Smooth muscle cell (in vitro differentiated cells): ENCODE measurements around the gene CNTN5. TPM values are rescaled to one million over a fixed set of nuclear protein-coding genes. Genes with fewer than 3 reads are reported as not detected.

Experiments
- DNase-seq: peaks from one replicate; lab custom pipeline; 2025; ENCODE audit not compliant: unreplicated experiment; lab: John Stamatoyannopoulos, UW
- H2AFZ ChIP-seq: fragments of 200-600 bp; sonication (generic); 2 replicates; pipeline ENCODE4 v1.6.0; 2016; ENCODE audit warnings: antibody characterized with exemption, low read depth, mild to moderate bottlenecking
- H3F3A ChIP-seq: fragments of 200-600 bp; sonication (generic); 2 replicates; pipeline ENCODE4 v1.6.0; 2017; ENCODE audit warnings: antibody characterized with exemption, low read depth
- H3K27ac ChIP-seq: fragments of 200-600 bp; sonication (generic); 2 replicates; pipeline ENCODE4 v1.5.1; 2016; ENCODE audit warnings: low read depth, mild to moderate bottlenecking
- H3K27me3 ChIP-seq: fragments of 200-600 bp; sonication (generic); 2 replicates; pipeline ENCODE4 v1.6.1; 2016; ENCODE audit warnings: low read depth, mild to moderate bottlenecking
- H3K36me3 ChIP-seq: fragments of 200-600 bp; sonication (generic); 2 replicates; pipeline ENCODE4 v1.5.1; 2016; ENCODE audit warnings: low read depth
- H3K4me1 ChIP-seq: fragments of 200-600 bp; sonication (generic); 2 replicates; pipeline ENCODE4 v1.5.1; 2016; ENCODE audit warnings: low read depth
- H3K4me2 ChIP-seq: fragments of 200-600 bp; sonication (generic); 2 replicates; pipeline ENCODE4 v1.6.0; 2016; ENCODE audit warnings: mild to moderate bottlenecking
- H3K4me3 ChIP-seq: fragments of 200-600 bp; sonication (generic); 2 replicates; pipeline ENCODE4 v1.5.1; 2016; ENCODE audit warnings: mild to moderate bottlenecking
- H3K79me2 ChIP-seq: fragments of 200-600 bp; sonication (generic); 2 replicates; pipeline ENCODE4 v1.6.0; 2016; ENCODE audit warnings: low read depth, mild to moderate bottlenecking
- H3K9ac ChIP-seq: fragments of 200-600 bp; sonication (generic); 2 replicates; pipeline ENCODE4 v1.6.0; 2016; ENCODE audit warnings: low read depth
- H3K9me3 ChIP-seq: fragments of 200-600 bp; sonication (generic); replicated peaks from 2 replicates; pipeline ENCODE4 v1.5.1; 2016; ENCODE audit warnings: low read depth
- H4K20me1 ChIP-seq: fragments of 200-600 bp; sonication (generic); 2 replicates; pipeline ENCODE4 v1.6.0; 2016; ENCODE audit warnings: low read depth
- CTCF ChIP-seq: fragments of 200-600 bp; sonication (generic); IDR thresholded peaks from 2 replicates; pipeline ENCODE4 v1.5.1; 2017; ENCODE audit warnings: borderline replicate concordance, mild to moderate bottlenecking, antibody characterized with exemption; ENCODE audit not compliant: insufficient read depth, poor library complexity, severe bottlenecking
- WGBS: methylation state at CpG from one replicate; pipeline ENCODE4 v1.1.7; 2016; ENCODE audit warnings: low lambda C conversion rate; 5-methylcytosine and 5-hydroxymethylcytosine counted together
- polyA plus RNA-seq: library from polyadenylated mRNA; unstranded; fragments of >200 nt; fragmentation: Nextera tagmentation; extraction: Ambion mirVana; gene quantifications from 2 replicates; pipeline ENCODE4 v1.2.1, GENCODE V29; 2016
- total RNA-seq: library from RNA; depleted of rRNA; stranded (reverse); fragments of >200 nt; gene quantifications from 2 replicates; pipeline ENCODE4 v1.2.3, GENCODE V29; 2014

CNTN5 gene
- total and polyA plus RNA-seq, 2 experiments from 2014 or later = 0.97 to 3.1 TPM

- Histone ChIP-seq H3K9ac (no peak overlapping the region), H3K4me2 (no peak overlapping the region), H3K27ac (no peak overlapping the region), H3K4me3 (no peak overlapping the region), H3K4me1 (no peaks in the 10 kb centered on the region), H3K36me3 (no peaks in the 10 kb centered on the region), H2AFZ (no peak overlapping the region), H3K9me3 (peaks cover 4% of the 10 kb centered on the region), H3K27me3 (no peaks in the 10 kb centered on the region), H4K20me1 (no peaks in the 10 kb centered on the region), H3F3A (no peaks in the 10 kb centered on the region), H3K79me2 (no peaks in the 10 kb centered on the region)
- DNase-seq = no peak
- WGBS = 92% methylated on average over 2 of the region's 2 CpGs
- TF ChIP-seq CTCF = no peak
Observed at GRCh38 chr11:99241066-99241465, 220.3 kb downstream of the CNTN5 start.

- TF ChIP-seq CTCF = no peak
- H3K27ac ChIP-seq = no peak overlapping the region
- DNase-seq = no peak
- no peaks in the 10 kb centered on the region for H4K20me1 ChIP-seq
- no peak overlapping the region for H3K9ac ChIP-seq
- H3K27me3 ChIP-seq = no peaks in the 10 kb centered on the region
- peaks cover 4% of the 10 kb centered on the region for H3K9me3 ChIP-seq
- H3K4me2 ChIP-seq = no peak overlapping the region
- H3K79me2 ChIP-seq = no peaks in the 10 kb centered on the region
- no peaks in the 10 kb centered on the region for H3F3A ChIP-seq
- no peak overlapping the region for H2AFZ ChIP-seq
- H3K36me3 ChIP-seq = no peaks in the 10 kb centered on the region
- H3K4me3 ChIP-seq = no peak overlapping the region
- no peaks in the 10 kb centered on the region for H3K4me1 ChIP-seq
- WGBS = 96% methylated on average over 3 of the region's 3 CpGs
Observed at GRCh38 chr11:99244613-99245012, 223.9 kb downstream of the CNTN5 start.

- Histone ChIP-seq H2AFZ (no peak overlapping the region), H3K9me3 (peaks cover 4% of the 10 kb centered on the region), H3K4me2 (no peak overlapping the region), H4K20me1 (no peaks in the 10 kb centered on the region), H3K4me3 (no peak overlapping the region), H3F3A (no peaks in the 10 kb centered on the region), H3K27me3 (no peaks in the 10 kb centered on the region), H3K4me1 (no peaks in the 10 kb centered on the region), H3K27ac (no peak overlapping the region), H3K79me2 (no peaks in the 10 kb centered on the region), H3K36me3 (no peaks in the 10 kb centered on the region), H3K9ac (no peak overlapping the region)
- 88% methylated on average over 5 of the region's 5 CpGs for WGBS
- DNase-seq = no peak
- TF ChIP-seq CTCF = no peak
Observed at GRCh38 chr11:99246199-99246598, 225.4 kb downstream of the CNTN5 start.

GRCh38 chr11:99256614-99257013 is 235.9 kb downstream of the CNTN5 start:
- no peak for TF ChIP-seq CTCF
- H3K27ac ChIP-seq = no peak overlapping the region
- H3F3A ChIP-seq = no peaks in the 10 kb centered on the region
- no peaks in the 10 kb centered on the region for H3K27me3 ChIP-seq
- H3K36me3 ChIP-seq = no peaks in the 10 kb centered on the region
- no peak overlapping the region for H3K9ac ChIP-seq
- H3K4me2 ChIP-seq = no peak overlapping the region
- H3K4me3 ChIP-seq = no peak overlapping the region
- DNase-seq = no peak
- no peaks in the 10 kb centered on the region for H4K20me1 ChIP-seq
- WGBS = 90% methylated on average over 1 of the region's 1 CpG
- no peak overlapping the region for H2AFZ ChIP-seq
- no peaks in the 10 kb centered on the region for H3K4me1 ChIP-seq
- no peaks in the 10 kb centered on the region for H3K9me3 ChIP-seq
- no peaks in the 10 kb centered on the region for H3K79me2 ChIP-seq
